GM06990 (cell line): ENCODE data around the gene INTS1.

Source experiments
- DNase-seq: peaks from one replicate; pipeline ENCODE4 v3.0.0-alpha.2; 2011; ENCODE audit not compliant: insufficient read length; ENCODE audit errors: extremely low read depth
- H3K27me3 ChIP-seq: replicated peaks from 2 replicates; pipeline ENCODE4 v1.6.0; 2011; ENCODE audit warnings: low read length; ENCODE audit not compliant: control insufficient read depth, insufficient read depth
- H3K36me3 ChIP-seq: 2 replicates; pipeline ENCODE4 v1.5.1; 2011; ENCODE audit warnings: low read length; ENCODE audit not compliant: control insufficient read depth, insufficient read depth
- H3K4me3 ChIP-seq: replicated peaks from 2 replicates; pipeline ENCODE4 v1.5.1; 2011; ENCODE audit warnings: low read depth, mild to moderate bottlenecking, control low read depth, low read length
- TF ChIP-seq, protein P1 (sequence below): IDR thresholded peaks from 2 replicates; pipeline ENCODE4 v1.5.1; 2011; ENCODE audit warnings: low read length, control low read depth, mild to moderate bottlenecking, inconsistent platforms; ENCODE audit not compliant: insufficient read depth, poor library complexity, severe bottlenecking

The INTS1 gene

DNA sequence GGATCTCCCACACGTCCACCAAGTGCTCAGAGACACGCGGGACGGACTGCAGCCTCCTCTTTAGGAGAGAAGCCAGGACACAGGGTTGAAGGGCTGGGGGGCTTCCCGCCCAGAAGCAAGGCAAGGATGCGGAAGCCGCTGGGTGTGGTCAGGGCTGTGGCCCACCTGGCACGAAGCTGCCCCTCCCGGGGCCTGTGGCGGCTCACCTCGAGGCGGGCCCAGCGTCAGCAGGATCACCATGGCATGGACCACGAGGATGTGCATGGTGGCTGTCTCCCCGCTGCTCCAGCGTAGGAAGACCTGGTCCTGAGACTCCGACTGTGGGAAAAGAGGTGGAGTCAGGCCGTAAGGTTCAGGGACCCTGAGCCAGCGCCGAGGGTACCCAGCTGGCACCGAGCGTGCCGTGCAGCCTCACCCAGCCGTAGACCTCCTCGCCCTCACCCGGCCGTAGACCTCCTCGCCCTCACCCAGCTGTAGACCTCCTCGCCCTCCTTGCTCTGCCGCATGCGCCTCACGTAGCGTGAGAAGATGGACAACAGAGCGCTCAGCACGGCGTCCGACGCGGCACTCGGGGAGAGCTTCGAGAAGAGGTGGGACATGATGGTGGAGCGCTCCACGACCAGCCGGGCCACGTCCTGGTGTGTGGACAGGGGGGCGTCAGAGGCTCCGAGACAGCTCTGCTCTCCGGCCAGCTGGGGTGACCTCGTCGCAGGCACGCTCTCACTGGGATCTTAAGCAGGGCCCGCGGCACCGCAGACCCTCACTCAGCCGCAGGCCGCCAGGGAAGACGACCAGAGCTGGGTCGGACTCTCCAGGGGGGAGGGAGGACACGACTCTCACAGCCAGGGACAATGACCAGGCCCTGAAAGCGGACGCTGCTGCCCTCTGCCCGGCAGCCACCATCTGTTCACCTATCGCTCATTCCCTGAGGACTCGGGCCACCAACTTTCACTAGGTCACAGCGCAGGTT, 20.4 kb downstream of the INTS1 start:
- H3K36me3 ChIP-seq = peaks cover 36% of the 10 kb centered on the region
- DNase-seq = no peak

DNA sequence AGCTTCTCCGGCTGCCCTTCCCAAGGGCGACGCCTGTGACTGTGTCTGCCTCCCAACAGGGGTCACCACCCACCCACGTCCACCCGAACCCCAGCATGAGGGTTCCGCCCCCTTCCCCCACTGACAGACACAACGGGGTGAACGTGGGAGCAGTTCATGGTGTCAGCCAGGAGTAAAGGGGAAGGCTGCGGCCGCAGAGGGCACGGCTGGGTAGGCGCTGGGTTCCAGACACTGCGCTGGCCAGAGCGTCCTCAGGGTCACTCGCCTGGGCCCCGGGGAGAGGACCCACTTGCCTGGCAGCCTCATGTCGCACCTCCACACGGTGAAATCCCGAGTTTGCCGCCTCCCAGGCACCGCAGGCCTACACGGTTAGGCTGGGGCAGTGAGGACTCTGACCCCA, 21.1 kb downstream of the INTS1 start:
- TF ChIP-seq, protein P1, sequence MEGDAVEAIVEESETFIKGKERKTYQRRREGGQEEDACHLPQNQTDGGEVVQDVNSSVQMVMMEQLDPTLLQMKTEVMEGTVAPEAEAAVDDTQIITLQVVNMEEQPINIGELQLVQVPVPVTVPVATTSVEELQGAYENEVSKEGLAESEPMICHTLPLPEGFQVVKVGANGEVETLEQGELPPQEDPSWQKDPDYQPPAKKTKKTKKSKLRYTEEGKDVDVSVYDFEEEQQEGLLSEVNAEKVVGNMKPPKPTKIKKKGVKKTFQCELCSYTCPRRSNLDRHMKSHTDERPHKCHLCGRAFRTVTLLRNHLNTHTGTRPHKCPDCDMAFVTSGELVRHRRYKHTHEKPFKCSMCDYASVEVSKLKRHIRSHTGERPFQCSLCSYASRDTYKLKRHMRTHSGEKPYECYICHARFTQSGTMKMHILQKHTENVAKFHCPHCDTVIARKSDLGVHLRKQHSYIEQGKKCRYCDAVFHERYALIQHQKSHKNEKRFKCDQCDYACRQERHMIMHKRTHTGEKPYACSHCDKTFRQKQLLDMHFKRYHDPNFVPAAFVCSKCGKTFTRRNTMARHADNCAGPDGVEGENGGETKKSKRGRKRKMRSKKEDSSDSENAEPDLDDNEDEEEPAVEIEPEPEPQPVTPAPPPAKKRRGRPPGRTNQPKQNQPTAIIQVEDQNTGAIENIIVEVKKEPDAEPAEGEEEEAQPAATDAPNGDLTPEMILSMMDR = no peak
- Histone ChIP-seq H3K27me3 (no peaks in the 10 kb centered on the region), H3K36me3 (peaks cover 32% of the 10 kb centered on the region), H3K4me3 (no peak overlapping the region)
- DNase-seq = no peak

More for the DNA sequence above, 20.4 kb downstream of the INTS1 start:
- TF ChIP-seq, protein P1 = no peak
- no peaks in the 10 kb centered on the region for H3K27me3 ChIP-seq
- no peak overlapping the region for H3K4me3 ChIP-seq

DNA sequence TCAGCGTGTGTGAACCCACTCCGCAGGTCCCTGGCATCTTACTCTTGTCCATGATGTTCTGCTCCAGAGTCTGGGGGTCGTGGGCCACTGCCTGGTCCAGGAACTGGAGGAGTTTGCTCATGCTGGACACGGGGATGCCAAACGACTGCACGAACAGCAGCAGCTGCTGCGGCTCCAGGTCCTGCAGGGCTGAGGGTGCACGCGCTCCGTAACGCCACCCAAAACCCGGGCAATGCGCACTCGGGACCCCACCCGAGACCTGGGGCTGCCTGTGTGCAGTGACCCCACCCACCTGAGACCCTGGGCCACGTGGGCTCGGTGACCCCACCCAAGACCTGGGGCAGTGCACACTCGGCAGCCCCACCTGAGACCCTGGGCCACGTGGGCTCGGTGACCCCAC, 22.9 kb downstream of the INTS1 start:
- TF ChIP-seq, protein P1 = no peak
- H3K4me3 ChIP-seq = no peak overlapping the region
- no peaks in the 10 kb centered on the region for H3K27me3 ChIP-seq
- no peak for DNase-seq
- peaks cover 32% of the 10 kb centered on the region for H3K36me3 ChIP-seq

DNA sequence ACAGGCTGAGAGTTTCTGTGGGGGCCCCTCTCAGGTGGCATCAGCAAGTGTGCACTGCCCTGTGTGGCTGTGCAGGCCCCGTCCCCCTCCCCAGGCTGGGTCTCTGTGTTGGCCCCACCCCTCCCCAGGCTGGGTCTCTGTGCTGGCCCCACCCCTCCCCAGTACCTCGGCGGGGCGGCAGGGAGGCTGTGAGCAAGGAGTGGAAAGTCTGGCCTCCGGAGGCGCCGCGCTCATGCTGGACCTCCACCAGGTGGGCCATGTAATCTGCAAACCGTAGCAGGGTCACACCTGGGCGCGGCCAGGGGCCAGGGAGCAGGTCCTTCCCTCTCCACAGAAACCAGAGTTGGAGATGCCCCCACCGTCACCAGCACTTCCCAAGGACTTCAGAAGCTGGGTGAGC, 23.5 kb downstream of the INTS1 start:
- TF ChIP-seq, protein P1 = no peak
- Histone ChIP-seq H3K27me3 (no peaks in the 10 kb centered on the region), H3K4me3 (no peak overlapping the region), H3K36me3 (peaks cover 37% of the 10 kb centered on the region)
- DNase-seq = no peak

DNA sequence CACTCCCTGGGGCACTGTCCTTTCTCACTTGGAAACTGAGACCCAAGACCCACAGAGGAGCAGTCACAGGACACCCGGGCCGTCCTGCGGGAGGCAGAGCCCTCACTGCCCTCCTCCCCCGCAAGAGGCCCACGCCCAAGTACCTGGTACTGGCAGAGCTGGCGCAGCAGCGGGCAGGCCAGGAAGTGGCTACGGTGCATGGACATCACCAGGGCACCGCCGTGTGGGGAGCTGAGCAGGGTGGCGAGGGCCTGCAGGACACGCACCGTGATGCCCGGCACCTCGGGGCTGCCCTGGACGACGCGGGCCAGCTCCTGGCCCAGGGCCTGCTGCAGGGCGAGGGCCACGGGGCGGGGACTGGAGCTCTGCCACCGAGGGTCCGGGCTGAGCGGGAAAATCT, 24.9 kb downstream of the INTS1 start:
- TF ChIP-seq, protein P1 = no peak
- no peak overlapping the region for H3K4me3 ChIP-seq
- DNase-seq = no peak
- H3K27me3 ChIP-seq = no peaks in the 10 kb centered on the region
- peaks cover 38% of the 10 kb centered on the region for H3K36me3 ChIP-seq
